ENCODE data around the gene AP2A2. TPM values are rescaled to one million over a fixed set of nuclear protein-coding genes. Genes with fewer than 3 reads are reported as not detected.

AP2A2 gene
- total and polyA plus RNA-seq, 2 donors = 26.5 to 51.4 TPM

DNA sequence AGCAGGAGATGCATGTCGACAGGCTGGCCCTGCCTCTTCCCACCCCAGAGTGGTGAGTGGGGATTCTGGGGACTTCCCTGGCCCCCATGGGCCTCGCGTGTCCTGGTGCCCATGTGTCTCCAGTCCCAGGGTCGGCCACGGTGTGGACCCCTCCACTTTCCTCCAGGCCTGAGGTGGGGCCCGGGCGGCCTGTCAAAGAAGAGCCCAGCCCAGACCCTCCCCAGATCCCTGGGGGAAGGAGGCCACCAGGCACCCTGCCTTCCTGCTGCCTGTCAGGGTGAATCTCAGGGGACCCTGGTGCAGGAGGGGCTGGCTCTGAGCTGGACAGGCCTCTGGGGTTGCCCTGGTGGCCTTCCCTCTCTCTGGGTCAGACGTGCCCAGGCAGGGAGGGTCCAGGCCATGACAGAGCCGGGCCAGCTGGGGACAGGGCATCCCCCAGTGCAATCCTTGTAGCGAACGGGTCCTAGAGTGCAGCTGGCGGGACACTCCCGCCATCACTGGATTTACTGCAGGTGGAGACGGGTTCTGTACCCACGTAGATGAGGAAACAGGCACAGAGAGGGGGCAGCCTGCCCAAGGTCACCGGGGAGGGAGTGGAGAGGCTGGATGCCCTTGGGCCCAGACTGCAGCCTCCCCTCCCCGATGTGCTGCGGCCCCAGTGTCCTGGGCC, 124.4 kb downstream of the AP2A2 start:
- no peak overlapping the region for H3K4me3 ChIP-seq (ENCODE audit: low read depth, low read length)
- no peak overlapping the region for H3K27ac ChIP-seq (ENCODE audit: low read depth)
- H3K36me3 ChIP-seq (ENCODE audit: insufficient read depth) = no peaks in the 10 kb centered on the region
- H3K4me1 ChIP-seq (ENCODE audit: insufficient read depth) = no peaks in the 10 kb centered on the region
- DNase-seq (ENCODE audit: extremely low spot score) = no peak
- 79% methylated on average over 18 of the region's 18 CpGs for WGBS

DNA sequence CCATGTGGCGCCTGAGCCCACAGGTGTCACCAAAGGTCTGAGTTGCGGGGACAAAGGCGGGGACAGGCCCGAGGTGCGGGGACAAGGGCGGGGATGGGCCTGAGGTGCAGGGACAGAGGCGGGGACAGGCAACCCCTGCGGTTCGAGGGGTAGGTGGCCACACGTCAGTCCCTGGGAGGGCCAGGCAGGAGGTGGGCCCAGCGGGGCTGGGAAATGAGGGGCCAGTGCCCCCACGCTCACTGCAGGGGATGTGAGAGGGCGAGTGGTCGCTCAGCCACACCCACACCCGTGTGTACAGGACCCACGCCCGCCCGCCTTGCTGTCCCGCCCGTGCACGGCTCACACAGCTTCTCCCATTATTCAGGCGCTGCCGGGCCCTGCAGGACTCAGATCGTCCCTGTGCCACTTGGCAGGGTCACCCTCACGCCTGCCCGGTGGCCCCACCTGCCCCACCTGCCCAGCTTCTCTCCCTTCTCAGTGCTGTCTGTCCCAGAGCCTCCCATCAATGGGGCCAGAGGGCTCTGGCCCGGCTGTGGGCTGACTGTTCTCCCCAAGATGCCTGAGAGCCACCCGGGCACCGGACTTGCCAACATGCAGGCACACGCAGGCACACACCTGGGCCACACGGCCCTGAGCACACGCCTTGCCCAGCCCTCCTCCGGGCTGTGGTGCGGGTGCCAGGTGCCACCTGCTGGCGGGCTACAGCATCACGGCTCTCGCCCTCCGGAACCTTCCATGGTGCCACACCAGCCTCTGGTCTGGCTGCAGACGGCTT, 125.1 kb downstream of the AP2A2 start:
- no peaks in the 10 kb centered on the region for H3K4me1 ChIP-seq (ENCODE audit: insufficient read depth)
- DNase-seq (ENCODE audit: extremely low spot score) = no peak
- 53% methylated on average over 39 of the region's 39 CpGs for WGBS
- H3K4me3 ChIP-seq (ENCODE audit: low read depth, low read length) = no peak overlapping the region
- H3K36me3 ChIP-seq (ENCODE audit: insufficient read depth) = no peaks in the 10 kb centered on the region
- H3K27ac ChIP-seq (ENCODE audit: low read depth) = no peak overlapping the region

DNA sequence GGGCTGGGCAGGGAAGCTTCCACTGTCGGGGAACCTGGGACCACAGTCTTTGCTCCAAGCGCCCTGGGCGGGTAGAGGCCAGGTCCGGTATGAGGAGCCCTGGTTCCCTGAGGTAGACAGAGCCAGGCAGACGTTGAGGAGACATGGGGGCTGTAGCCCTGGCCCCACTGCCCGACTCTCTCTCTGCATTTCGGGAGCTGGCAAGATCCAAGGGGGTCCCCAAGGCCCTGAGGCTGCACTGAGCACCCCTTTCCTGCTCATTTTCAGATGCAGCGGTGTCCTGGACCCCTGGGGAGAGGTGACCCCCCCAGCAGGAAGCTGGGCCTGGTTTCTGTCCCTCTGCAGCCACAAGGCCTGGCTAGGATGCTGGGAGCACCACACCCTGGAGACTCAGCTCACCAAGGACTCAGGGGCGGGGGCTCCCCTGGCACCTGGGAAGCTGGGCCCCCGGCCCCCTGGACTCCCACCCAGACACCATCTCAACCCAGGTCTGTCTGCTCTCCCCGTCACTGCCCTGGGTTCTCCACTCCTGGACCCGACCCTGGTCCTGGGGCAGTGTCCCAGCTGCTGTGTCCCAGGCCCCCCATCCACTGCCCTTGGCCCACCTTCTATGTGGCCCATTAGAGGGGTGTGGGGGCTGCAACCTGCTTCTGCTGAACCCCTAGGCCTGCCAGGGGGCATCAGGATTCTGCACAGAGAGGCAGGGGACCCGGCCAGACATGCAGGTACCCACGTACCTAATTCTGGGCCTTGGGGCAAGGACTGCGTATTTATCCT, 125.9 kb downstream of the AP2A2 start:
- Histone ChIP-seq H3K4me1 (ENCODE audit: insufficient read depth) (no peaks in the 10 kb centered on the region), H3K27ac (ENCODE audit: low read depth) (no peak overlapping the region), H3K4me3 (ENCODE audit: low read depth, low read length) (no peak overlapping the region), H3K36me3 (ENCODE audit: insufficient read depth) (no peaks in the 10 kb centered on the region)
- WGBS = 74% methylated on average over 15 of the region's 15 CpGs
- no peak for DNase-seq (ENCODE audit: extremely low spot score)

DNA sequence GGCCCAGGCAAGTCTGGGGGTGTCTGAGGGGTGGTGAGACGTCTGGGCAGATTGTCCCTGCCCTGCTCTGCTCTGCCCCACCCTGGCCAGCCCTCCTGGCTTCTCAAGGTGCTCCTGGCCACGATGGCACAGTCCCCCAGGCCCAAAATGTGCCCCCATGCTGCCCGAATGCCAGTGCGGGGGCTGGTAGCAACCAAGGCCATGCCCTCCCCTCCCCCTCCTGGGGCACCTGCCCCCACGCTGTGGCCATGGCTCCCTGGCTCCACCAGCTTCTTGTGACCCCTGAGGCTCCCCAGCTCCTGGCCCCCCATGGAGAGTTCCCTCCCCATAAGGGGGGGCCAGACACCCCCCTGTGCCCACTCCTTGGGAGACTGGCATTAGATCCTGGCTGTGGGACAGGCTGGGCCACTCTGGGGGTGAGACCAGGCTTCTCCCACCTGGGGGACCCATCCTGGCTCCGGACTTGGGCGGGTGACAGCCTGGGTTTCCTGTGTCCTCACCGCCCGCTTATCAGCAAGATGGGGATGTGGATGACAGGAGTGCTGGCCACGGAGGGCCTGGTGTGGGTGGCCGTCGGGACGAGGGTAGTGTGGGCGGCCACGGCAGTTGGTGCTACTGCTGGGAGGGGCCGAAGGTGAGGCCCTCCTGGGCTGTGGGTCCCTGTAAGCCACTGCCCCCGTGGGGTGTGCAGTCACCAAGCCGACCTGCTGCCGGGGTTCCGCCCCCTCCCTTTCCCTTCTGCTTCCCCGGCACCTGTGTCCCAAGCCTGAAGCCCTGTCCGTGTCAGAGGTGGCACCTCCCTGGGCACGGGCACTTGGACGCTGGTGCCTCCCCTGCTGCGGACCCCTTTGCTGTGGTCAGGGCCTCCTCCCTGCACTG, 126.7 kb downstream of the AP2A2 start:
- Histone ChIP-seq H3K27ac (ENCODE audit: low read depth) (no peak overlapping the region), H3K4me1 (ENCODE audit: insufficient read depth) (no peaks in the 10 kb centered on the region), H3K4me3 (ENCODE audit: low read depth, low read length) (no peak overlapping the region), H3K36me3 (ENCODE audit: insufficient read depth) (no peaks in the 10 kb centered on the region)
- 82% methylated on average over 25 of the region's 25 CpGs for WGBS
- no peak for DNase-seq (ENCODE audit: extremely low spot score)

DNA sequence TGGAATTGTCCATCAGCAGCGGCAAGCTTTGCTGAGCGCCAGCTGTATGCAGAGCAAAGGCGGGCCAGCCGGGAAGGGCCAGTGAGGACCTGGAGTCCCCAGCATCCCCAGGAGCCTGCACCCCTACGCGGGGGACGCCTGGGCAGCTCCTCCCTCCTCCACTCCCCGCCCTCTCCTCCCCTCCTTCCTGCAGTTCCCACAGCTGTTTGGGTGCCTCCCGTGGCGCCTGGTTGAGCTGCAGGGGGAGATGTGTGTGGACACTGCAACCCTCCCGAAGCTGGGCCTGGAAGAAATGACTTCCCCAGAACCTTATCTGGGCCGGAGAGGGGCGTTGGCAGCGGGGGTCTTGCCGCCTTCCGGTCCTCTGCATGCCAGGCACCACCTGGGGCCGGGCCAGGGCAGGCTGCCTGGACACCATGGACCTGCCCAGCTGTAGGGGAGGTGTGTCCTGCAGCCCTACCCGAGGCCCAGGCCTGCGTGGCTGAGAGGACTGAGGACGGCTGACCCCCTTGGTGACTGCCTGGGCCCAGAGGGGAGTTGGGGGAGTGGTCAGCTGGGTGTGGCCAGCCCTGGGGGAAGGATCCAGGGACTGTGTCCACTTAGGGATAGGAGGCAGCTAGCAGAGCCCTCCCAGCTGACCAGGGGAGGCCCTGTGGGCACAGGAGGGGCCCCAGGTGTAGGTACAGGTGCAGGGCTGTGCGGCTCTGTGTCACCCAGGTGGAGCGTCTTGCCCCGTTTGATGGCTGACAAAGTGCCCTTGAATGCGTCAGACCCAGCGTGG, 127.6 kb downstream of the AP2A2 start:
- WGBS = 65% methylated on average over 25 of the region's 25 CpGs
- Histone ChIP-seq H3K36me3 (ENCODE audit: insufficient read depth) (no peaks in the 10 kb centered on the region), H3K4me3 (ENCODE audit: low read depth, low read length) (no peak overlapping the region), H3K27ac (ENCODE audit: low read depth) (no peak overlapping the region), H3K4me1 (ENCODE audit: insufficient read depth) (no peaks in the 10 kb centered on the region)
- DNase-seq (ENCODE audit: extremely low spot score) = no peak

DNA sequence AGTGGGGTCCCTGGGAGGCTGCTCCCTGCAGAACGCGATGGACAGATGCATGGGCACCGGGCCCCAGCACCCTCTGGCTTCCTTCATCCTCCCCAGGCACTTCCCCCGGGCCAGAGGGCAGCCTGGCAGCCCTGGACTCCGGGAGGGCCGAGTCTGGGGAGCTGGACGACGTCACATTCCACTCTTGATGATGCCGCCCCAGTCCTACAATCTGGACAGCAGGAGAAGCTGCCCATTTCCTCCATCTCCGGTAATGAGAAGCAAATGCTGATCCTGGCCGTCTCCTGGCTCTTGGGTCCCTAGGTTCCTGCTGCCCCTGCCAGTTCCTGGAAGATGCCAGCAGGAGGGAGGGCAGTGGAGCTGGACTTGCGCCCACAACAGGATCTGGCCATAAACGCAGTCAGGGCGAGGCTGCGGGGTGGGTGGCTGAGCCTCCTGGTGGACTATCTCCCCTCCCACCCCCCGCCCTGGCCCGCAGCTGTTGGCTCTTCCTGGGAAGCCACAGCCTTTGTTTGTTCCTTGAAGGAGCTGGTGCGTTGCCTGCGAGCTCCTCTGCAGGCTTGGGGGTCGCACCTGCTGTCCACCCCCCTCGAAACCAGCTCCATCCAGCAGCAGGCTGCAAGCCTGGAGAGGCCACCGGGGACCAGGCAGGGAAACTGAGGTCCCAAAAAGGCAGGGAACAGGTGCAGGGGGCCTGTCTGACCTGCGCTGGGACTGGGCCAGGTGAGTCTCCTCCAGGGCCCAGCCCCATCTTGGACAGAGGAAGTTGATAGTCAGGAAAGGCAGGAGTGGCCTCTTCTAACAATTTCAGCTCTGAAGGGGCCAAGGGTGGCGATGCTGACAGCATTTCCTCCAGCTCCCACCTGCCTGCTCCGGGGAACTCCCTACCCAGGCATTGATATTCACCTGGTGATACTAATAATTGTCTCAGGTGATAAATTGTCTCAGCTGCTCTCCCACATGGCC, 128.8 kb downstream of the AP2A2 start:
- no peaks in the 10 kb centered on the region for H3K4me1 ChIP-seq (ENCODE audit: insufficient read depth)
- WGBS = 40% methylated on average over 25 of the region's 25 CpGs
- DNase-seq (ENCODE audit: extremely low spot score) = no peak
- no peak overlapping the region for H3K27ac ChIP-seq (ENCODE audit: low read depth)
- no peak overlapping the region for H3K4me3 ChIP-seq (ENCODE audit: low read depth, low read length)
- no peaks in the 10 kb centered on the region for H3K36me3 ChIP-seq (ENCODE audit: insufficient read depth)

DNA sequence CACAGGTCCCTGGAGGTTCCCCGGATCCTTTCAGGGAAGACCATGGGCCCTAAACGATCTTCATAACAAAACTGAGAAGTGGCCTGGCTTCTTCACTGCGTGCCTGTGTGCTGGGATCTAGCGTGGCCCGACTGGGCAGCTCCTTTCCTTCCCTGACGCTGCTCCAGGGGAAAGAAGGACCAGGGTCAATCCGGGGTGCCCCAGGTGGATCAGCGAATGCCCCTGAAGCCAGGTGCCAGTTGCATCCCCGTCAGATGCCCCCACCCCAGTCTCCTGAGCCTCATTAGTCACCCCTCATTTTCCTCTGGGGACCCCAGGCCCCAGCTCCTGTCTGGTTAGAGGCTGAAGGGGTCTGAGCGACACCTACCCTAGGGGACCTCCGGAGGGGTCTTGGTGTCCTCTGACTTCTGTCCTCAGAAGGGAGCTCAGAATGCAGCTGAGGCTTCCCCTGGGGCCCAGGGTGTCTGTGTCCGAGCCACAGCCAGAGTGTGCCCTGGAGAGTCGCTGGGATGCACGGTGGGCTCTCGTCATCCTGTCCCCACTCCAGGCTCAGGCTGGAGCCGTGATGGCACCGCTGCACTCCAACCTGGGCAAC, 129.5 kb downstream of the AP2A2 start:
- H3K4me1 ChIP-seq (ENCODE audit: insufficient read depth) = no peaks in the 10 kb centered on the region
- no peak overlapping the region for H3K27ac ChIP-seq (ENCODE audit: low read depth)
- no peaks in the 10 kb centered on the region for H3K36me3 ChIP-seq (ENCODE audit: insufficient read depth)
- DNase-seq (ENCODE audit: extremely low spot score) = no peak
- no peak overlapping the region for H3K4me3 ChIP-seq (ENCODE audit: low read depth, low read length)
- 92% methylated on average over 17 of the region's 17 CpGs for WGBS

DNA sequence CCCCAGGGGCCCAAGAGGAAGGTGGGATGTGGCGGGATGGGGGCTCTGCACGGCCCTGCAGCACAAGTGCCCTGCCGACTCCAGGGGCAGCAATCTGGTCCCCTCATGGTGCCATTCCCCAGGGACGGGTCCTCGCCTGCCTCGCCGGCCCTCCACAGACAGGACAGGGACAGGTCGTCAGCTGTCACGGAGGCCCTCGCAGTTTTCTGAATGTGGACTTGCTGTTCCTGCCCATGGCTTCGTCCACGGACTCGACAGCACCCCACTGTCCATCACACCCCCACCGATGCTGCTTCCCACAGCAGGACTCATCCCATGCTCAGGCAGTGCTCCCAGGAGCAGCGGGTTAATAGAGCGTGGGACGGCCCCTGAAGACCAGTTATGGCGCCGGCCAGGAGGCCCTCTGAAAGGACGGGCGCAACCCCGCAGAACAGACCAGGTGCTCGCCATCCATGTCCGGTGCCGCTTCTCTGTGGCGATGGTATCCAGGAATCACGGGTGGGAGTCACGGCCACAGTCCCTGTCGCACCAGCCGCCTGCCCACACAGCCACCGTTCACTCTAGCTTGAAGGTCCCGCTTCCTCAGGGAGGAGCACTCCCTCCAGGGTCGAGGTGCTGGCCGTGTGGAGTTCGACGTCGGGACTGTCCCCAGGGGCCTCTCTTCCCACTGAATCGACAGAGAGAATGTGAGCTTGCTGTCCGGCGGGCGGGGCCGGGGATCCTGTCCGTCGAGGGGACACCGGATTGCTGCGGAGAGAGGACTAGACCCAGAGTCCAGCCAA, 130.5 kb downstream of the AP2A2 start:
- no peak for DNase-seq (ENCODE audit: extremely low spot score)
- WGBS = 77% methylated on average over 46 of the region's 46 CpGs

DNA sequence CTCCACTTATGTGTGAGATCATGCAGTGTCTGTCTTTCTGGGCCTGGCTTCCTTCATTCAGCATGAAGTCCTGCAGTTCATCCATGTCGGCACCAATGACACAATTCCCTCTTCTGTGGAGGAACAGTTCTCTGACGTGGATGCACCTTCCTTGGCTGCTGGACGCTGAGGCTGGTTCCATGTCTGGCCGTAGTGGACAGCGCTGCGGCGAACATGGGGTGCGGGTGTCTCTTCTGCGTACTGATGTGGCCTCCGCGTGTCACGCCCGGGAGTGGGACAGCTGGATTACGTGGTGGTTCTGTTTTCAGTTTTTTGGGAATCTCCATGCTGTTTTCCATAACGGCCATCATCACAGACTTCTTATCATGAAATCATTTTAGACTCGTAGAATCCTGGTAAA, 132.1 kb downstream of the AP2A2 start:
- WGBS = 87% methylated on average over 16 of the region's 16 CpGs
- H3K27ac ChIP-seq (ENCODE audit: low read depth) = no peak overlapping the region
- H3K36me3 ChIP-seq (ENCODE audit: insufficient read depth) = no peaks in the 10 kb centered on the region
- H3K4me3 ChIP-seq (ENCODE audit: low read depth, low read length) = no peak overlapping the region
- no peaks in the 10 kb centered on the region for H3K4me1 ChIP-seq (ENCODE audit: insufficient read depth)
- DNase-seq (ENCODE audit: extremely low spot score) = no peak

More for the DNA sequence above, 130.5 kb downstream of the AP2A2 start:
- Histone ChIP-seq H3K27ac (ENCODE audit: low read depth) (no peak overlapping the region), H3K4me3 (ENCODE audit: low read depth, low read length) (no peak overlapping the region), H3K36me3 (ENCODE audit: insufficient read depth) (no peaks in the 10 kb centered on the region), H3K4me1 (ENCODE audit: insufficient read depth) (no peaks in the 10 kb centered on the region)

DNA sequence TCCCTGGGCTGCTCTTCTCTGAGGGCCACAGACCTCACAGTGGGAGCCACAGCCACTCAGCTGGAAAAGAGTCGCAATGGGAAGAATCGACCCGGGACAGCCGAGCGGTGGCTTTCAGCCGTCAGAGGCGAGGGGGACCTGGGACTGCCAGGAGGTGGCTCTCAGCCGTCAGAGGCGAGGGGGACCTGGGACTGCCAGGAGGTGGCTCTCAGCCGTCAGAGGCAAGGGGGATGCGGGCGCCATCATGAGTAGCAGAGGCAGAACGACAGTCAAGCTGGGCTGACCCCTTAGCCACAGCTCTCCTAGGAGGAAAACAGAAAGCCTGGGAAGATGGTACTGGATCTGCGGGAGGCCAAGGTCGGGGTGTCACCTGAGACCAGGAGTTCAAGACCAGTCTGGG, 134.1 kb downstream of the AP2A2 start:
- Histone ChIP-seq H3K36me3 (ENCODE audit: insufficient read depth) (no peaks in the 10 kb centered on the region), H3K4me3 (ENCODE audit: low read depth, low read length) (no peak overlapping the region), H3K27ac (ENCODE audit: low read depth) (no peak overlapping the region), H3K4me1 (ENCODE audit: insufficient read depth) (no peaks in the 10 kb centered on the region)
- WGBS = 82% methylated on average over 15 of the region's 15 CpGs
- no peak for DNase-seq (ENCODE audit: extremely low spot score)

DNA sequence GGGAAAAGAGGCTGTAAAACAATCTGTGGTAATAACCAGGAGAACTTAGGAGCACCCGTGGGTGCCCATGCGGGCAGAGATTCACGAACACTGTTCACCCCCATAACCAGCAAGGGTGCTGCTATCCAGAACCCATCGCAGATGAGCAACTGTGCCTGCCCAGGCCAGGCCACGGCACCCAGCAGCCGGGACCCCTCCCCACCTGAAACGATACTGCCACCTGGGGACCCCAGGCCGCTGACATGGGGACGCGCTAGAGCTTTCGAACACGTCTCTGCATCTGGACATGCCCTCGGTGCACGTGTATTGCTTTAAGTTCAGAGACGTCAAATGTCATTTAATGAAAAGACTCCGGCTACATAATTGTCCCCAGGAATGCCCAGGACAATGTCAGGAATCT, 134.7 kb downstream of the AP2A2 start:
- no peak overlapping the region for H3K4me3 ChIP-seq (ENCODE audit: low read depth, low read length)
- no peaks in the 10 kb centered on the region for H3K36me3 ChIP-seq (ENCODE audit: insufficient read depth)
- no peak overlapping the region for H3K27ac ChIP-seq (ENCODE audit: low read depth)
- 84% methylated on average over 16 of the region's 16 CpGs for WGBS
- H3K4me1 ChIP-seq (ENCODE audit: insufficient read depth) = no peaks in the 10 kb centered on the region
- no peak for DNase-seq (ENCODE audit: extremely low spot score)

Measured in urinary bladder (tissue), 4 donors.